GM12801 (cell line): ENCODE results near the gene TBX19.

Source experiments
- TF ChIP-seq, protein P1 (sequence below): IDR thresholded peaks from one replicate; pipeline ENCODE4 v1.5.1; 2011; ENCODE audit warnings: control low read depth; ENCODE audit not compliant: insufficient read length; ENCODE audit errors: extremely low read depth

The TBX19 gene

DNA sequence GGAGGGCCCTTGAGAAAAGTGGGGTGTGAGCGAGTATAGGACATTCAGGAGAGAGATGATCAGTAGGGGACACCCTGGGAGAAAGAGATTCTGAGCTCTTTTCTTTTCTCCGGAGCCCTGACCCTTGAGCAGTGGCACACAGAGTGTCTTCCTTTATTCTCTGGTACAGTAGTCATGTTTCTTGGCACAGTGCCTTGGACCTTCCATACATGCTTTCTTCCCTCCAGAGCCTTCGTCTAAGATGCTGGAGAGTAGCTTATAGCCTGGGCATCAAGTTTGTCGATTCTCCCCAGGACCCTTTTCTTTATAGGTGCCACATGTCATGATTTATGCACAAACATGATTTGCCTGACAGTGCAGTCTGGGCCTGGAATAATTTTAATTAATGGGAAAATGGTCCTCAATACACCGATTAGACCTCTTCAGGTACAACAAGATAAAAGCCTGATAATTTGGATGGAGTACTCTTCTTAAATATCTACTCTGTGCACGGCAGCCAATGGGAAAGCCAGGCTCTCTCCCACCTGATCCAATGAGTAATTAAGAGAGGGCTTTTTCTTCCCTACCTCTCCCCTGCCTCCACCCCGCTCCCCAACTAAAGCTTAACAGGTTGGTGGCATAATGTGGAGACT is at the start of gene TBX19:
Gene TBX19, plus strand, starts transcription at position 582 of the 632 bp plus-strand sequence. CDS start 214 bp downstream, outside the sequence.
- TF ChIP-seq, protein P1, sequence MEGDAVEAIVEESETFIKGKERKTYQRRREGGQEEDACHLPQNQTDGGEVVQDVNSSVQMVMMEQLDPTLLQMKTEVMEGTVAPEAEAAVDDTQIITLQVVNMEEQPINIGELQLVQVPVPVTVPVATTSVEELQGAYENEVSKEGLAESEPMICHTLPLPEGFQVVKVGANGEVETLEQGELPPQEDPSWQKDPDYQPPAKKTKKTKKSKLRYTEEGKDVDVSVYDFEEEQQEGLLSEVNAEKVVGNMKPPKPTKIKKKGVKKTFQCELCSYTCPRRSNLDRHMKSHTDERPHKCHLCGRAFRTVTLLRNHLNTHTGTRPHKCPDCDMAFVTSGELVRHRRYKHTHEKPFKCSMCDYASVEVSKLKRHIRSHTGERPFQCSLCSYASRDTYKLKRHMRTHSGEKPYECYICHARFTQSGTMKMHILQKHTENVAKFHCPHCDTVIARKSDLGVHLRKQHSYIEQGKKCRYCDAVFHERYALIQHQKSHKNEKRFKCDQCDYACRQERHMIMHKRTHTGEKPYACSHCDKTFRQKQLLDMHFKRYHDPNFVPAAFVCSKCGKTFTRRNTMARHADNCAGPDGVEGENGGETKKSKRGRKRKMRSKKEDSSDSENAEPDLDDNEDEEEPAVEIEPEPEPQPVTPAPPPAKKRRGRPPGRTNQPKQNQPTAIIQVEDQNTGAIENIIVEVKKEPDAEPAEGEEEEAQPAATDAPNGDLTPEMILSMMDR = no peak

GRCh38 chr1:168234846-168235547 is 45.7 kb upstream of the TBX19 start:
- TF ChIP-seq, protein P1 = no peak

DNA sequence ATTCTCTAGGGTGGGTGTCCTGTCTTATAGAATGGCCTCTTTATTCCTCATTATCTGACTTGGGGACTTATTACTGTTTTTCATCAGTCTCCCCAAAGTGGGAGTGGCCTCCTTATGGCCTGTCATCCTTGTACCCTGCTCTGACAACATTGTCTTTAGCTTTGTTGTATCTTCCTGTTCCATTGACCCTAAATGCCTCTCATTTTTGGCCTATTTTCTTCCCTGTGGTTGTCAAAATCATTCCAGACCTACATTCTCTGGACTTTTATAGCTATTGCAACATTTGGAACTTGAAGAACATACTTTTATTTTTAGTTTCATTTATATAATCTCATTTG is 45.2 kb upstream of the TBX19 start:
- TF ChIP-seq, protein P1 = no peak

- TF ChIP-seq, protein P1 = no peak
Observed at GRCh38 chr1:168235937-168236336, 44.7 kb upstream of the TBX19 start.

- TF ChIP-seq, protein P1 = no peak
Observed at GRCh38 chr1:168236836-168237611, 43.7 kb upstream of the TBX19 start.

- TF ChIP-seq, protein P1 = no peak
Observed at GRCh38 chr1:168243198-168243597, 37.5 kb upstream of the TBX19 start.

GRCh38 chr1:168243636-168244212 is 37.0 kb upstream of the TBX19 start:
- TF ChIP-seq, protein P1 = no peak
